ENCODE data around the gene GAMT.

GAMT gene

GRCh38 chr19:1434040-1434366 lies 32.7 kb upstream of the GAMT start:
- no peak overlapping the region for H4K8ac ChIP-seq (ENCODE audit: low read depth, low read length)
- no peaks in the 10 kb centered on the region for H3K9me3 ChIP-seq (ENCODE audit: insufficient read depth, low read depth, low read length)
- H3K27me3 ChIP-seq (ENCODE audit: insufficient read depth, low read length), result no peaks in the 10 kb centered on the region
- H4K91ac ChIP-seq (ENCODE audit: low read depth, low read length), result no peak overlapping the region
- no peak overlapping the region for H3K14ac ChIP-seq (ENCODE audit: low read length)
- H2AFZ ChIP-seq (ENCODE audit: insufficient read depth, low read length, poor library complexity), result no peak overlapping the region
- H3K4ac ChIP-seq (ENCODE audit: low read depth, low read length), result no peak overlapping the region
- no CpG with 5 or more reads among the region's 17 CpGs for WGBS (ENCODE audit: extremely low coverage, insufficient coverage, insufficient read length)
- no peak overlapping the region for H3K23ac ChIP-seq (ENCODE audit: low read length)
- H2AK5ac ChIP-seq (ENCODE audit: low read length), result no peak overlapping the region
- peaks cover 8% of the 10 kb centered on the region for H3K79me2 ChIP-seq (ENCODE audit: control insufficient read depth, insufficient read depth, low read length, poor library complexity)
- no peaks in the 10 kb centered on the region for H3K4me1 ChIP-seq (ENCODE audit: control insufficient read depth in 1 of 2, insufficient read depth in 2 of 2, low read length in 2 of 2)
- H3K4me3 ChIP-seq (ENCODE audit: low read depth, low read length), result no peak overlapping the region
- H3K36me3 ChIP-seq (ENCODE audit: control insufficient read depth in 1 of 2, insufficient read depth in 2 of 2, low read length in 2 of 2), result peaks cover 56 to 58% of the 10 kb centered on the region in 2 experiments
- H3K18ac ChIP-seq (ENCODE audit: low read length), result no peak overlapping the region
- H3K9ac ChIP-seq (ENCODE audit: low read length), result no peak overlapping the region
- H2BK12ac ChIP-seq (ENCODE audit: low read length), result no peak overlapping the region
- H3K4me2 ChIP-seq (ENCODE audit: low read length), result no peak overlapping the region
- no peak overlapping the region for H2BK120ac ChIP-seq (ENCODE audit: insufficient read depth, low read length, poor library complexity)
- DNase-seq, result no peak
- no peak overlapping the region for H4K12ac ChIP-seq (ENCODE audit: low read depth, low read length)
- no peak overlapping the region for H3K27ac ChIP-seq (ENCODE audit: low read depth, low read length)
- no peak overlapping the region for H2BK5ac ChIP-seq (ENCODE audit: low read depth, low read length, poor library complexity)
- H3K79me1 ChIP-seq (ENCODE audit: low read length), result peaks cover 6% of the 10 kb centered on the region

GRCh38 chr19:1433119-1434039 lies 32.0 kb upstream of the GAMT start:
- DNase-seq, result no peak
- WGBS (ENCODE audit: extremely low coverage, insufficient coverage, insufficient read length), result no CpG with 5 or more reads among the region's 47 CpGs
- Histone ChIP-seq H3K27me3 (ENCODE audit: insufficient read depth, low read length) (no peaks in the 10 kb centered on the region), H3K9me3 (ENCODE audit: insufficient read depth, low read depth, low read length) (no peaks in the 10 kb centered on the region), H3K27ac (ENCODE audit: low read depth, low read length) (no peak overlapping the region), H3K9ac (ENCODE audit: low read length) (no peak overlapping the region), H4K12ac (ENCODE audit: low read depth, low read length) (no peak overlapping the region), H2BK5ac (ENCODE audit: low read depth, low read length, poor library complexity) (no peak overlapping the region), H3K4ac (ENCODE audit: low read depth, low read length) (no peak overlapping the region), H3K14ac (ENCODE audit: low read length) (no peak overlapping the region), H3K23ac (ENCODE audit: low read length) (no peak overlapping the region), H2AFZ (ENCODE audit: insufficient read depth, low read length, poor library complexity) (no peak overlapping the region), H3K4me2 (ENCODE audit: low read length) (no peak overlapping the region), H3K79me2 (ENCODE audit: control insufficient read depth, insufficient read depth, low read length, poor library complexity) (peaks cover 2% of the 10 kb centered on the region), H4K91ac (ENCODE audit: low read depth, low read length) (no peak overlapping the region), H2BK12ac (ENCODE audit: low read length) (no peak overlapping the region), H4K8ac (ENCODE audit: low read depth, low read length) (no peak overlapping the region), H3K4me3 (ENCODE audit: low read depth, low read length) (no peak overlapping the region), H2BK120ac (ENCODE audit: insufficient read depth, low read length, poor library complexity) (no peak overlapping the region), H3K79me1 (ENCODE audit: low read length) (peaks cover 3% of the 10 kb centered on the region), H3K4me1 (ENCODE audit: control insufficient read depth in 1 of 2, insufficient read depth in 2 of 2, low read length in 2 of 2) (no peaks in the 10 kb centered on the region), H3K36me3 (ENCODE audit: control insufficient read depth in 1 of 2, insufficient read depth in 2 of 2, low read length in 2 of 2) (peaks cover 61 to 64% of the 10 kb centered on the region in 2 experiments), H3K18ac (ENCODE audit: low read length) (no peak overlapping the region), H2AK5ac (ENCODE audit: low read length) (no peak overlapping the region)

- no peak overlapping the region for H3K23ac ChIP-seq (ENCODE audit: low read length)
- H3K79me1 ChIP-seq (ENCODE audit: low read length), result no peaks in the 10 kb centered on the region
- H3K9me3 ChIP-seq (ENCODE audit: insufficient read depth, low read depth, low read length), result no peaks in the 10 kb centered on the region
- no peak overlapping the region for H2BK120ac ChIP-seq (ENCODE audit: insufficient read depth, low read length, poor library complexity)
- no peak overlapping the region for H2BK5ac ChIP-seq (ENCODE audit: low read depth, low read length, poor library complexity)
- peaks cover 68 to 69% of the 10 kb centered on the region in 2 experiments for H3K36me3 ChIP-seq (ENCODE audit: control insufficient read depth in 1 of 2, insufficient read depth in 2 of 2, low read length in 2 of 2)
- H3K14ac ChIP-seq (ENCODE audit: low read length), result no peak overlapping the region
- no peak overlapping the region for H2AFZ ChIP-seq (ENCODE audit: insufficient read depth, low read length, poor library complexity)
- no peak overlapping the region for H3K18ac ChIP-seq (ENCODE audit: low read length)
- WGBS (ENCODE audit: extremely low coverage, insufficient coverage, insufficient read length), result no CpG with 5 or more reads among the region's 16 CpGs
- H4K91ac ChIP-seq (ENCODE audit: low read depth, low read length), result no peak overlapping the region
- peak overlapping the region; percentile 16 for H3K4me3 ChIP-seq (ENCODE audit: low read depth, low read length)
- H3K4ac ChIP-seq (ENCODE audit: low read depth, low read length), result no peak overlapping the region
- H3K27ac ChIP-seq (ENCODE audit: low read depth, low read length), result no peak overlapping the region
- H3K9ac ChIP-seq (ENCODE audit: low read length), result no peak overlapping the region
- no peak for DNase-seq
- H3K4me2 ChIP-seq (ENCODE audit: low read length), result no peak overlapping the region
- no peak overlapping the region for H2AK5ac ChIP-seq (ENCODE audit: low read length)
- no peak overlapping the region for H4K12ac ChIP-seq (ENCODE audit: low read depth, low read length)
- no peaks in the 10 kb centered on the region for H3K27me3 ChIP-seq (ENCODE audit: insufficient read depth, low read length)
- H3K79me2 ChIP-seq (ENCODE audit: control insufficient read depth, insufficient read depth, low read length, poor library complexity), result no peaks in the 10 kb centered on the region
- no peak overlapping the region for H4K8ac ChIP-seq (ENCODE audit: low read depth, low read length)
- H3K4me1 ChIP-seq (ENCODE audit: control insufficient read depth in 1 of 2, insufficient read depth in 2 of 2, low read length in 2 of 2), result no peaks in the 10 kb centered on the region
- H2BK12ac ChIP-seq (ENCODE audit: low read length), result no peak overlapping the region
These were observed 31.2 kb upstream of the GAMT start for GRCh38 chr19:1432507-1432887.

GRCh38 chr19:1431759-1432506 lies 30.6 kb upstream of the GAMT start:
- no CpG with 5 or more reads among the region's 24 CpGs for WGBS (ENCODE audit: extremely low coverage, insufficient coverage, insufficient read length)
- no peak overlapping the region for H2AK5ac ChIP-seq (ENCODE audit: low read length)

More at GRCh38 chr19:1431759-1432506, 30.6 kb upstream of the GAMT start:
- H4K91ac ChIP-seq (ENCODE audit: low read depth, low read length), result no peak overlapping the region
- H3K9me3 ChIP-seq (ENCODE audit: insufficient read depth, low read depth, low read length), result no peaks in the 10 kb centered on the region
- H3K79me1 ChIP-seq (ENCODE audit: low read length), result no peaks in the 10 kb centered on the region
- no peak overlapping the region for H3K9ac ChIP-seq (ENCODE audit: low read length)
- no peak overlapping the region for H4K12ac ChIP-seq (ENCODE audit: low read depth, low read length)
- H2BK5ac ChIP-seq (ENCODE audit: low read depth, low read length, poor library complexity), result no peak overlapping the region
- no peak overlapping the region for H3K23ac ChIP-seq (ENCODE audit: low read length)
- no peak overlapping the region for H2AFZ ChIP-seq (ENCODE audit: insufficient read depth, low read length, poor library complexity)
- H3K36me3 ChIP-seq (ENCODE audit: control insufficient read depth in 1 of 2, insufficient read depth in 2 of 2, low read length in 2 of 2), result peaks cover 74 to 75% of the 10 kb centered on the region in 2 experiments
- H2BK12ac ChIP-seq (ENCODE audit: low read length), result no peak overlapping the region
- no peaks in the 10 kb centered on the region for H3K4me1 ChIP-seq (ENCODE audit: control insufficient read depth in 1 of 2, insufficient read depth in 2 of 2, low read length in 2 of 2)
- no peak overlapping the region for H3K4me2 ChIP-seq (ENCODE audit: low read length)
- no peaks in the 10 kb centered on the region for H3K79me2 ChIP-seq (ENCODE audit: control insufficient read depth, insufficient read depth, low read length, poor library complexity)
- no peak overlapping the region for H3K14ac ChIP-seq (ENCODE audit: low read length)
- no peak overlapping the region for H3K18ac ChIP-seq (ENCODE audit: low read length)
- H3K4ac ChIP-seq (ENCODE audit: low read depth, low read length), result no peak overlapping the region
- no peak overlapping the region for H2BK120ac ChIP-seq (ENCODE audit: insufficient read depth, low read length, poor library complexity)
- no peak overlapping the region for H3K4me3 ChIP-seq (ENCODE audit: low read depth, low read length)
- H3K27me3 ChIP-seq (ENCODE audit: insufficient read depth, low read length), result no peaks in the 10 kb centered on the region
- H4K8ac ChIP-seq (ENCODE audit: low read depth, low read length), result no peak overlapping the region
- no peak for DNase-seq
- H3K27ac ChIP-seq (ENCODE audit: low read depth, low read length), result no peak overlapping the region

All from trophoblast cell (in vitro differentiated cells and primary cell).